ENCODE measurements around the gene EPHA1. TPM values are rescaled to one million over a fixed set of nuclear protein-coding genes. Genes with fewer than 3 reads are reported as not detected.

EPHA1 gene
- polyA plus RNA-seq, 1 donor: 42.5 TPM

GRCh38 chr7:143382791-143383641 lies 25.6 kb downstream of the EPHA1 start:
- no CpG with 5 or more reads among the region's 15 CpGs for WGBS (ENCODE audit: insufficient coverage, low lambda C conversion rate)
- H3K27ac ChIP-seq (ENCODE audit: low read length): no peak overlapping the region

GRCh38 chr7:143382126-143382790 lies 26.4 kb downstream of the EPHA1 start:
- peaks cover 39% of the 10 kb centered on the region for H3K4me1 ChIP-seq (ENCODE audit: control insufficient read depth, insufficient read depth, low read length)
- no CpG with 5 or more reads among the region's 21 CpGs for WGBS (ENCODE audit: insufficient coverage, low lambda C conversion rate)
- H3K4me3 ChIP-seq (ENCODE audit: low read length): peak overlapping the region; percentile 90
- no peaks in the 10 kb centered on the region for H3K9me3 ChIP-seq (ENCODE audit: control insufficient read depth, low read depth, low read length)
- H3K27ac ChIP-seq (ENCODE audit: low read length): peak overlapping the region; percentile 5
- H3K27me3 ChIP-seq (ENCODE audit: control insufficient read depth, insufficient read depth, low read length): no peaks in the 10 kb centered on the region
- H3K36me3 ChIP-seq (ENCODE audit: control insufficient read depth, insufficient read depth, low read length): peaks cover 20% of the 10 kb centered on the region
- DNase-seq: no peak

More at GRCh38 chr7:143382791-143383641, 25.6 kb downstream of the EPHA1 start:
- DNase-seq: no peak
- Histone ChIP-seq H3K4me1 (ENCODE audit: control insufficient read depth, insufficient read depth, low read length) (peaks cover 46% of the 10 kb centered on the region), H3K36me3 (ENCODE audit: control insufficient read depth, insufficient read depth, low read length) (peaks cover 20% of the 10 kb centered on the region), H3K9me3 (ENCODE audit: control insufficient read depth, low read depth, low read length) (no peaks in the 10 kb centered on the region), H3K4me3 (ENCODE audit: low read length) (peak overlapping the region; percentile 90), H3K27me3 (ENCODE audit: control insufficient read depth, insufficient read depth, low read length) (no peaks in the 10 kb centered on the region)

GRCh38 chr7:143381427-143382125 lies 27.1 kb downstream of the EPHA1 start:
- no CpG with 5 or more reads among the region's 64 CpGs for WGBS (ENCODE audit: insufficient coverage, low lambda C conversion rate)
- peaks cover 32% of the 10 kb centered on the region for H3K4me1 ChIP-seq (ENCODE audit: control insufficient read depth, insufficient read depth, low read length)
- peak; percentile 65 to 70 for DNase-seq

GRCh38 chr7:143380646-143381426 lies 27.8 kb downstream of the EPHA1 start, which contains the start of gene ZYX:
ZYX (plus strand) TSS chr7:143381345; CDS start chr7:143381572, 227 bp downstream.
- Histone ChIP-seq H3K9me3 (ENCODE audit: control insufficient read depth, low read depth, low read length) (no peaks in the 10 kb centered on the region), H3K27ac (ENCODE audit: low read length) (peak within 1 kb of the TSS; percentile 100), H3K4me3 (ENCODE audit: low read length) (peak within 1 kb of the TSS; percentile 99), H3K4me1 (ENCODE audit: control insufficient read depth, insufficient read depth, low read length) (peaks cover 26% of the 10 kb centered on the region), H3K36me3 (ENCODE audit: control insufficient read depth, insufficient read depth, low read length) (peaks cover 20% of the 10 kb centered on the region), H3K27me3 (ENCODE audit: control insufficient read depth, insufficient read depth, low read length) (no peaks in the 10 kb centered on the region)
- peak; percentile 93 to 94 for DNase-seq
- no CpG with 5 or more reads among the region's 72 CpGs for WGBS (ENCODE audit: insufficient coverage, low lambda C conversion rate)

More at GRCh38 chr7:143381427-143382125, 27.1 kb downstream of the EPHA1 start:
- Histone ChIP-seq H3K4me3 (ENCODE audit: low read length) (peak overlapping the region; percentile 90), H3K9me3 (ENCODE audit: control insufficient read depth, low read depth, low read length) (no peaks in the 10 kb centered on the region), H3K36me3 (ENCODE audit: control insufficient read depth, insufficient read depth, low read length) (peaks cover 20% of the 10 kb centered on the region), H3K27me3 (ENCODE audit: control insufficient read depth, insufficient read depth, low read length) (no peaks in the 10 kb centered on the region), H3K27ac (ENCODE audit: low read length) (peak overlapping the region; percentile 65)

- peak overlapping the region; percentile 99 for H3K4me3 ChIP-seq (ENCODE audit: low read length)
- no peaks in the 10 kb centered on the region for H3K9me3 ChIP-seq (ENCODE audit: control insufficient read depth, low read depth, low read length)
- DNase-seq: peak; percentile 83 to 88
- peaks cover 24% of the 10 kb centered on the region for H3K4me1 ChIP-seq (ENCODE audit: control insufficient read depth, insufficient read depth, low read length)
- no peaks in the 10 kb centered on the region for H3K27me3 ChIP-seq (ENCODE audit: control insufficient read depth, insufficient read depth, low read length)
- WGBS (ENCODE audit: insufficient coverage, low lambda C conversion rate): no CpG with 5 or more reads among the region's 35 CpGs
- H3K36me3 ChIP-seq (ENCODE audit: control insufficient read depth, insufficient read depth, low read length): peaks cover 19% of the 10 kb centered on the region
- H3K27ac ChIP-seq (ENCODE audit: low read length): peak overlapping the region; percentile 100
Measured at GRCh38 chr7:143380260-143380645, 28.4 kb downstream of the EPHA1 start.

- 0% methylated on average over 2 of the region's 15 CpGs for whole genome bisulfite sequencing (ENCODE audit: insufficient coverage, low lambda C conversion rate)
- peaks cover 14% of the 10 kb centered on the region for H3K36me3 ChIP-seq (ENCODE audit: control insufficient read depth, insufficient read depth, low read length)
- H3K27ac ChIP-seq (ENCODE audit: low read length): peak overlapping the region; percentile 100
- DNase-seq: peak in 1 of 2 donors; percentile 36
- peaks cover 20% of the 10 kb centered on the region for H3K4me1 ChIP-seq (ENCODE audit: control insufficient read depth, insufficient read depth, low read length)
- peak overlapping the region; percentile 99 for H3K4me3 ChIP-seq (ENCODE audit: low read length)
- H3K9me3 ChIP-seq (ENCODE audit: control insufficient read depth, low read depth, low read length): no peaks in the 10 kb centered on the region
- H3K27me3 ChIP-seq (ENCODE audit: control insufficient read depth, insufficient read depth, low read length): no peaks in the 10 kb centered on the region
Measured at GRCh38 chr7:143379611-143380259, 28.9 kb downstream of the EPHA1 start.

GRCh38 chr7:143376396-143376795 lies 32.3 kb downstream of the EPHA1 start:
- DNase-seq: no peak
- H3K36me3 ChIP-seq (ENCODE audit: control insufficient read depth, insufficient read depth, low read length): no peaks in the 10 kb centered on the region
- no peak overlapping the region for H3K4me3 ChIP-seq (ENCODE audit: low read length)
- H3K27ac ChIP-seq (ENCODE audit: low read length): no peak overlapping the region
- no peaks in the 10 kb centered on the region for H3K27me3 ChIP-seq (ENCODE audit: control insufficient read depth, insufficient read depth, low read length)
- H3K4me1 ChIP-seq (ENCODE audit: control insufficient read depth, insufficient read depth, low read length): peaks cover 6% of the 10 kb centered on the region
- no peaks in the 10 kb centered on the region for H3K9me3 ChIP-seq (ENCODE audit: control insufficient read depth, low read depth, low read length)
- WGBS (ENCODE audit: insufficient coverage, low lambda C conversion rate): no CpG with 5 or more reads among the region's 5 CpGs

GRCh38 chr7:143375298-143376034 lies 33.2 kb downstream of the EPHA1 start:
- H3K27me3 ChIP-seq (ENCODE audit: control insufficient read depth, insufficient read depth, low read length): no peaks in the 10 kb centered on the region
- no peaks in the 10 kb centered on the region for H3K36me3 ChIP-seq (ENCODE audit: control insufficient read depth, insufficient read depth, low read length)
- no CpG with 5 or more reads among the region's 7 CpGs for WGBS (ENCODE audit: insufficient coverage, low lambda C conversion rate)
- H3K4me1 ChIP-seq (ENCODE audit: control insufficient read depth, insufficient read depth, low read length): peaks cover 6% of the 10 kb centered on the region
- no peak overlapping the region for H3K4me3 ChIP-seq (ENCODE audit: low read length)
- no peaks in the 10 kb centered on the region for H3K9me3 ChIP-seq (ENCODE audit: control insufficient read depth, low read depth, low read length)
- DNase-seq: no peak
- no peak overlapping the region for H3K27ac ChIP-seq (ENCODE audit: low read length)

- Histone ChIP-seq H3K4me3 (ENCODE audit: low read length) (no peak overlapping the region), H3K9me3 (ENCODE audit: control insufficient read depth, low read depth, low read length) (no peaks in the 10 kb centered on the region), H3K27me3 (ENCODE audit: control insufficient read depth, insufficient read depth, low read length) (no peaks in the 10 kb centered on the region), H3K4me1 (ENCODE audit: control insufficient read depth, insufficient read depth, low read length) (peaks cover 8% of the 10 kb centered on the region), H3K27ac (ENCODE audit: low read length) (no peak overlapping the region), H3K36me3 (ENCODE audit: control insufficient read depth, insufficient read depth, low read length) (no peaks in the 10 kb centered on the region)
- DNase-seq: no peak
- WGBS (ENCODE audit: insufficient coverage, low lambda C conversion rate): no CpG with 5 or more reads among the region's 5 CpGs
Measured at GRCh38 chr7:143374561-143374960, 34.1 kb downstream of the EPHA1 start.
